Stimulated activated CD8-positive, alpha-beta memory T cell treated with anti-CD3 and anti-CD28 coated beads, Interleukin-7, amount 100 ng/mL, for 1 hour (primary cell): ENCODE results near the gene PYCARD.
"Not testable (repeated sequence)": the region's sequence is repeated elsewhere in the genome, so short reads cannot be mapped to it uniquely, and the experiment has no call there.

ENCODE experiments used
- DNase-seq, 2 donors: peaks; one replicate each; pipeline ENCODE4 v3.0.0-alpha.2; 2020; ENCODE audit warnings: low read depth in 2 of 2

PYCARD gene

DNA sequence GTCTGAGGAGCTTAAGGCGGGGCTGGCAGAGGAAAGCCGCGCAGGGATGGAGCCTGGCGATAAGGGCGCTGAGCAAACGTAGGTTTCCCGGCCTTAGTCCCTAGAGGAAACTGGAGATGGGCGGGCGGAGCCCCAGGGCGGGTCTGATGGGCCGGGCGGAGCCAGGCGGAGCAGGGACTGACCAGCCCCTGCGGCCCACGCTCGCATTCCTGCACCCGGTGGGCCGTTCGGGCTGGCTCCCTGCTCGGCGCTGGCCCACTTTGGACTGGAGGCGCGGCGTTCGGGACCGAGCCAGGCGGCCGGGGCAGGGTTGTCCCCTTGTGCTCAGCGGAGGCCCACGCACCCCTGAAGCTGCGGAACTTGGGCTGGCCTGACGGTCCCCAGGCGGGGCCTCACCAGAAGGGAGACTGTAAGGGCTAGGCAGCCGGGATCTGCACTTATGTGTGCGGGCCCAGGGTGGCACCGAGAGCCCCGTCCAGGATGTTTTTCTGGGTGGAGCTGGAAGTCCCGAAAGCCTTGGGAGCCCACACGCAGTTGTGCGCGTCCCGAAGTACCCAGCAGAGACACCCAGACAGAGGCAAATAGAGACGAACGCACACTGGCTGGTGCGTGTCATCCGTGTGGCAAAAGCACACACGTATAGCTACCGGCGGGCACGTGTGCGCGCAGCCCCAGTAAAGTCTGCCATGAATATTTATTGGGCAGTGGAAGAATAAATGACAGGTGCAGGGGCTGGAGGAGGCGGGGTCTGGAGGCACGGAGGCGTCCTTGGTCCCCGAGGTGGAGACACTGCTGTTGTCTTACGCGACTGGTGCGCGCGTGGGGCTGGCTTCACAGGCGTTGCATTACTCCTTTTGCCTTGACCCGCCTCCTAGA, 13.0 kb upstream of the PYCARD start:
- DNase-seq = no peak

DNA sequence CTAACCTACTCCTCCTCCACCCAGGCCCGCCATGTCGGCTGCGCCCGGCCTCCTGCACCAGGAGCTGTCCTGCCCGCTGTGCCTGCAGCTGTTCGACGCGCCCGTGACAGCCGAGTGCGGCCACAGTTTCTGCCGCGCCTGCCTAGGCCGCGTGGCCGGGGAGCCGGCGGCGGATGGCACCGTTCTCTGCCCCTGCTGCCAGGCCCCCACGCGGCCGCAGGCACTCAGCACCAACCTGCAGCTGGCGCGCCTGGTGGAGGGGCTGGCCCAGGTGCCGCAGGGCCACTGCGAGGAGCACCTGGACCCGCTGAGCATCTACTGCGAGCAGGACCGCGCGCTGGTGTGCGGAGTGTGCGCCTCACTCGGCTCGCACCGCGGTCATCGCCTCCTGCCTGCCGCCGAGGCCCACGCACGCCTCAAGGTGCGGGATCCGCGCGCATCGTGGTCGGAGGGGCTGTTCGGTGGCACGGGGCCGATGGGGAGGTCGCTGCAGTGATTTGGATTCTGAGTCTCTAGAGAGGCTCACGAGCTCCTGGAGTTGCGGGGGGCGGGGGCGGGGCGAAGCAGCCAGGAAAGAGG, 12.2 kb upstream of the PYCARD start:
- DNase-seq = no peak

DNA sequence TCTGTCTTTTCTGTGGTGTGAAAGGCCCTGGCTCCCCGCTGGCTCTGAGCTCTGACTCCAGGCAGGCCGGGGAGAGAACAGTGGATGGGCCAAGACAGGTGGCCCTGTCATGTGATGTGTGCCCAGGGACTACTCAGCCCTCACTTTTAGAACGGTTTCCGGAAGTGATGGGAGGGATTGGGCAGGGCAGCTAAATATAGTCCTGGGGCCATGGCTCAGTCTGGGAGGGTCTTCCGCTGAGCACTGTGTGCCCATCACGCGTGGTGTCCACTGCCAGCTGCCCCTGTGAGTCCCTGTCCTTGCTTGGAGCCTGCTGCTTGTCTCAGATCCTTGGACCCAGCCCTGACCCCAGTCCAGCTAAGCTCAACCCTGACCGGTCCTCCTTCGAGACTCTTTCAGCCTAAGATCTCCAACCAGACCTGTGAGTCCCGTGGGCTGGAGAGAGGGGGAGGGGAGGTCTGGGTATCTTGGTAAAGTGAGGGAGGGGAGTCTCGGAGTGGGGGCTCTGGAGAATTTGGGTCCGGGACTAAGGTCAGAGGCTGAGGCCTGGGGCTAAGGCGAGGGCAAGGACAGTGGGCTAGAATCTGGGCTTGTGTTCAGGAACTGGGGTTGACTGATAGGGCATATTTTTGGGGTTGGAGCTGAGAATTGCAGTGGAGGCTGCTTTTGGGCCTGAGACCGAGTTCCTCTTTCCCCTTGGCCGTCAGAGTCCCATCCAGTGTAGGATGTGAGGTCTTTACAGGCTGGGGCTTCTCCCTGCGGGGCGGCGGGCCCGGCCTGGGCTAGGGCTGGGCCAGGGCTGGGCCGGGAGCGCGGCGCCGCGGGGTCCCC, 11.5 kb upstream of the PYCARD start, which contains the start of gene TRIM72:
Gene TRIM72, plus strand, starts transcription at position 243 of the 831 bp plus-strand sequence. CDS start 620 bp downstream, outside the sequence.
- no peak for DNase-seq

DNA sequence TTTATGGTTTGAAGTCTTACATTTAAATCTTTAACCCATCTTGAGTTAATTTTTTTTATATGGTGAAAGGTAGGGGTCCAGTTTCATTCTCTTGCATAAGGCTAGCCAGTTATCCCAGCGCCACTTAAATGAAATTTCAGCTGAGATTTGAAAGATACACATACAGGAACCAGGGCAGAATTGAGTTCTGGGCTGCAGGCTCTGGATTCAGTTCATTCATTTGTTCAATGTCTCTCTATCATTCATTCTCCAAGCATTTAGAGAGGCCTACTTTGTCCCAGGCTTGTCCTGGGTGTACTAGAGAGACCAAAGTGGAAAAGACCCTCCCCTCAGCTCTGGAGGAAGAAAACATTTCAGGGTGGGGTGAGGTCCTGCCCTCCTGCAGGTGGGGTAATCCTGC, 10.8 kb upstream of the PYCARD start:
- no peak for DNase-seq

DNA sequence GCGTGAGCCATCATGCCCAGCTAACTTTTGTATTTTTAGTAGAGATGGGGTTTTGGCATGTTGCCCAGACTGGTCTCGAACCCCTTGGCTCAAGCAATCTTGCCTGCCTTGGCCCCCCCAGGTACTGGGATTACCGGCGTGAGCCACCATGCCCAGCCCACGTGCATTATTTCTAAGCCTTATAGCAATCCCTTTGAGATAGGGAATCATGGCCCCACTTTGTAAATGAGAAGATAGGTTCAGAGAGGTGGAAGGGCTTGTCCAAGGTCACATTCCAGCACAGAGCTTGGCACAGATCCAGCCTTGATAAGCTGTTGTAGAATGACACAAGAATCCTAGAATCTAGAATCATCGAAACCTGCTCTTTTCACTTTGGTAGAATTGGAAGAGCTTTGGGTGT, 4.2 kb upstream of the PYCARD start:
- no peak for DNase-seq

DNA sequence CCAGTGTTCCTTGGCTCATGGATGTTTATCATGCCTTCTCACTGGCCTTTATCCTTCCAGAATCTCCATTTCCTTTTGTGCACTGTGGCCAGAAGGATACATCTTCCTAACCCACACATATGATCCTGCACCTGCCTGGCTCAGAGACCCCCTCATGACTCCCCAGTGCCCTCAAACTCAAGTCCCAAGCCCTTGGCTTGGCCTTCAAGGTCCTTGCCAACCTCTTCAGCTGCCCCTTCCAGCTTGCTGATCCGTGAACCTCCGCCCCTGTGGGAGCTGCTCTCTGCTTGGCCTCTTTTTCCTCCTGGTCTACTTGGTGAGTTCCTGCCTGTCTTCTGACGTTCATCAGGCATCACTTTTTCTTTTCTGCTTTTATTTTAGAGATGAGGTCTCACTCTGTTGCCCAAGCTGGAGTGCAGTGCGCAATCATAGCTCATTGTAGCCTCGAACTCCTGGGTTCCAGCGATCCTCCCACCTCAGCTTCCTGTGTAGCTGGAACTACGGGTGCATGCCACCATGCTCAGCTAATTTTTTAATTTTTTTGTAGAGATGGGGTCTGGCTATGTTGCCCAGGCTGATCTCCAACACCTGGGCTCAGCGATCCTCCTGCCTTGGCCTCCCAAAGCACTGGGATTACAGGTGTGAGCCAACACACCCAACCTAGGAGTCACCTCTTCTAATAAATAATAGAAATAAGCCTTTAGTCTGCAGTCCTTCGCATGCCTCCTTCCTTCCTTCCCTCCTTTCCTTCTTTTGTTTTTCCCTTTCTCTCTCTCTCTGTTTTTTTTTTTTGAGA, 2.5 kb upstream of the PYCARD start:
- DNase-seq = no peak

DNA sequence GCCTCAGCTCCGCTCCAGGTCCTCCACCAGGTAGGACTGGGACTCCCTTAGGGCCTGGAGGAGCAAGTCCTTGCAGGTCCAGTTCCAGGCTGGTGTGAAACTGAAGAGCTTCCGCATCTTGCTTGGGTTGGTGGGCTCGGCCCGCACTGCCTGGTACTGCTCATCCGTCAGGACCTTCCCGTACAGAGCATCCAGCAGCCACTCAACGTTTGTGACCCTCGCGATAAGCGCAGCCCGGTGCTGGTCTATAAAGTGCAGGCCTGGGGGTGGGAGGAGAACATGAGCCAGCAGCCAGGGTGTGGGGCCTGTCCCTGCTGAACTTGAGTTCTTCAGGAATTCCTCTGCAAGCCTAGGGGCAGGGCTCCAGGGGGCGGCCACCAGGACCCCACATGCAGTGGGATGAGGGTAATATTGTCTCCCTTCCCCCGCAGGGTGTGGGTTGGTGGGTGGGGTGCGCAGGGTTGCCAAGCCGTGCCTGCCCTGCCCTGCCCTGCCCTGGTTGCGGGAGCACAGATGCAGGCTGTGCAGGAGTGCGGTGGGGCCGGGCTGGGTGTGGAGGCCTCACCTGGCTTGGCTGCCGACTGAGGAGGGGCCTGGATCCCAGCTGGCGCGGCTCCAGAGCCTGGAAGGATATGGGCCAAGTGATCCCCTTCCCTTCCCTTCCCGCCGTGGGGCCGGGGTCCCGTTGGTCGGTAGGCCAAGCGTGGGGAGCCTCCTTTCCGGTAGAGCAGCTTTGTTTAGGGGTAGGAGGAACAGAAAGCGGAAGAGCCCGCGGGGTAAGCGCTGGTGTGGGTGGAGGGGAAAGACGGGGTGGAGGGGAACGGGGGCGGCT, 762 bp downstream of the PYCARD start:
- no peak for DNase-seq

DNA sequence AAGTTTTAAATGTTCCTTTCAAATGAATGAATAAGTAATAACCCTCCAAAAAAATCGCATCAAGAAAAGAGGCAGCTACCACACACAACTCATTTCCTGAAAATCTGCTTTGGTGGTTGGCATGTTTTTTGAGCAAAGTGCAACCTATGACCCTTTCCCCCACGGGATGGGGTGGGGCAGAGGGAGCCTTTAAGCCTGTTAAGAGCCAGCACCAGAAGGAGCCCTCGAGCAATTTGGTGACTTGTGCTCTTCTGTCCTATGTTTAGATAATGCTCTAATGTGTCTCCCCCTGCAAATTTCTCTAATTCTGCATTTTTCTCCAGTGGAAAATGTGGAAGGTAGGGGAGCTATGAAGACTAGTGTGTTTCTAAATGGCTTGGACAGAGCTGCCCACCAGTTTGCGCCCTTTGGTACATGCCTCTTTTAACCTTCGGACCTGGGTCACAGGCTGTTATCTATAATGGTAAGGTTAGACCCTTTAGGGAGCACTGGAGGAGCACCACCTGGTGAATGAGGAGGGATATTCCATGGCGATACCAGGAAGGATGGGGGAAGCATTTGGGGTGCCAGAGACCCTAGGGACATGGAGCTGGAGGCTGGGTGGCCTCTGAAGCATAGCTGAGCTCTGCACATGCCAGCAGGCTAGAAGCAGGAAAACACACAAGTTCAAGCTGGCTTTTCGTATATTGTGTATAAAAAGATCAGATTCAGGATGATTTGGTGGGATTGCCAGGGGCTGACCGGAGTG, 1.6 kb downstream of the PYCARD start:
- DNase-seq = no peak

DNA sequence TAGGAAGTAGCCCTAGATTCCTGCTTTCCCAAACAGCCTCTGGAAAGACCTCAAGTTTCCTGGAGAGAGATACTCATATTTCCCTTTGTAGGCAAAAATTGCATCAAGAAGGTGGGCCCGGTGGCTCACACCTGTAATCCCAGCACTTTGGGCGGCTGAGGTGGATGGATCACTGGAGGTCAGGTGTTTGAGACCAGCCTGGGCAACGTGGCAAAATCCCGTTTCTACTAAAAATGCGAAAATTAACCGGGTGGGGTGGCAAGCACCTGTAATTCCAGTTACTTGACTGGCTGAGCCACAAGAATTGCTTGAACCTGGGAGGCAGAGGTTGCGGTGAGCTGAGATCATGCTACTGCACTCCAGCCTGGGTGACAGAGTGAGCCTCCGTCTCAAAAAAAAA, 2.4 kb downstream of the PYCARD start:
- not testable (repeated sequence) for DNase-seq

DNA sequence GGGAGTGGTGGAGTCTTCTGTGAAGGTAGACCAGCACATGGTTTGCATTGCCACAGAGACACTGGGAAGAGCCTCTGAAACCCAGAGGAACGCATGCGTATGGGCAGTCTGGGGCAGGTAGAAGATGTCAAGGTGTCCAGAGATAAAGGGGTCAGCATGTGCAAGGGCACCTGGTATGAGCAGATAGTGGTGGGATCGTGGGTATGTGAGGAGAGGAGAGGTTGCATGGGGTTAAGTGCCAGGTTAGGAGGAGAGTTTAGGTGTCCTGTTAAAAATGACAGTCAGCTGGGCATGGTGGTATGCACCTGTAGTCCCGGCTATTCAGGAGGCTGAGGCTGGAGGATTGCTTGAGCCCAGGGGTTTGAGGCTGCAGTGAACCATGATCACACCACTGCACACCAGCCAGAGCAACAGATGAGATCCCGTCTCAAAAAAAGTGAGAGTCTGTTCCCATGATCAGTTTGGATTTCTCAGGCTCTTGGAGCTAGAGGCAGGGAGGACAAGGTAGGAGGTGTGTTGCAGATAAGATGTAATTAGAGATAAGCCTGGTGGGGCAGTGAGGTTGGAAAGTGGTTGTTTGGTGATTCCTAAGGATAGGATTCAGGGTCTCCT, 3.0 kb downstream of the PYCARD start:
- DNase-seq = no peak

DNA sequence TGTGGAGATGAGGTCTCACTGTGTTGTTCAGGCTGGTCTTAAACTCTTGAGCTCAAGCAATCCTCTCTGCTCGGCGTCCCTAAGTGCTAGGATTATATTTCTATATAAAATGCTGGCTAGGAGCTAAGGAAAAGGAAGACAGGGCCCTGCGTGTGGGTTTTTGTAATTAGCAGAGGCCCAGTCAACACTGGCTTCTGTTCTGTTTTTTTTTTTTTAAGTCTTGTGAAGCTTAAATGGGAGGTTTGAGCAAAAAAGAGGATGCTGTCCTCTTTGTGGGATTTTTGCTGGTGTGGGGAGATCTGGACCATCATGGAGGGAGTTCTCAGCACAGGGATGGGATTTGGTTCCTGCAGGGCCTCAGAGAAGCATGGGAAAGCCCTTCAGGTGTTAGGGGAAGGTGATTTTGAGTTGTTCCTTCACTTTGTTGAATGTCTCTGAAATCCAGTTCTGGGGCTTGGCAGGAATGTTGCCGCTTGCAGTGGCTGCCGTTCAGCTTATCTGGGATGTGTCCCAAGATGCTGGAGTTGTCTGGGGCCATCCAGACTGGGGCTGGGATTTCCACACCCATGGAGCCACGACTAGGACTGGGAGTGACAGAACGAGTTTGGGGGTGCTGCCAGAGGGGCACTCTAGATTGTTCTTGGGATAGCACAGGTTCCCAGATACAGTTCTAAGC, 4.2 kb downstream of the PYCARD start:
- DNase-seq = no peak

DNA sequence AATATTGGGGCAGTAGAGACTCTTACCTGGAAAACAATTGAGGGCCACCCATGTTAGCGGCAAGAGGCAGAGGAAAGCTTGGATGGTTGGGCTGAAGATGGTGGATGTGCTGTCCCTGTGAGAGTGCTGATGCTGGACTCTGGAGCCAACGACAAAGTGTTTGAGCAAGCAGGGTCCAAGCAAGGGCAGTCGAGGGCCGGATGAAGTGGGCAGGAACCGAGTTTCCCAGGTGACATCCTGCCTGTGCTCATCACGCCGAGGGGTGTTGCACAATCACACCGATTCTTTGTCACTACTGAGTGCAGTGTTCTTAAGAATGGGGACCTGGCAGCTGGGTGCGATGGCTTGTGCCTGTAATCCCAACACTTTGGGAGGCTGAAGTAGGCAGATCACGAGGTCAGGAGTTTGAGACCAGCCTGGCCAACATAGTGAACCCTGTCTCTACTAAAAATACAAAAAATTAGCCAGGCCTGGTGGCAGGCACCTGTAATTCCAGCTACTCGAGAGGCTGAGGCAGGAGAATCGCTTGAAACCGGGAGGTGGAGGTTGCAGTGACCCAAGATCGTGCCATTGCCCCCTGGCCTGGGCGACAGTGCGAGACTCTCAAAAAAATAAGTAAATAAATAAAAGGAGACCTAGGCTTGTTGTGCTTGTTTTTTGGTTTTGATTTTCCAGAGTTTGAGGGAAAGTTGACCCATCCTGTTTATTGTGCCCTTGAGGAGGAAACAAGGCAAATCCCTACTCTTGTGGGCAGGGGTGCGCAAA, 6.1 kb downstream of the PYCARD start:
- DNase-seq = no peak

DNA sequence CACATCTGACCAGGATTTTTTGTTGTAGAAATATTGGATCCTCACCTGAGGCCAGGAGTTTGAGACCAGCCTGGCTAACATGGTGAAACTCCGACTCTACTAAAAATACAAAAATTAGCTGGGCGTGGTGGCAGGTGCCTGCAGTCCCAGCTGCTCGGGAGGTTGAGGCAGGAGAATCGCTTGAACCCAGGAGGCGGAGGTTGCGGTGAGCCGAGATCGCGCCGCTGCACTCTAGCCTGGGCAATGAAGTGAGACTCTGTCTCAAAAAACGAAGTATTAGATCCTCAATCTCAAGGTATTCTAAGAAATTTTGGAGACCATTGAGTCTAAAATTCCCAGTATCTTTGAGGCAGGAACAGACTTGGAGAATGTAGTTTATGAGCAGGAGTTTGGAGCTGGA, 6.7 kb downstream of the PYCARD start:
- not testable (repeated sequence) for DNase-seq

DNA sequence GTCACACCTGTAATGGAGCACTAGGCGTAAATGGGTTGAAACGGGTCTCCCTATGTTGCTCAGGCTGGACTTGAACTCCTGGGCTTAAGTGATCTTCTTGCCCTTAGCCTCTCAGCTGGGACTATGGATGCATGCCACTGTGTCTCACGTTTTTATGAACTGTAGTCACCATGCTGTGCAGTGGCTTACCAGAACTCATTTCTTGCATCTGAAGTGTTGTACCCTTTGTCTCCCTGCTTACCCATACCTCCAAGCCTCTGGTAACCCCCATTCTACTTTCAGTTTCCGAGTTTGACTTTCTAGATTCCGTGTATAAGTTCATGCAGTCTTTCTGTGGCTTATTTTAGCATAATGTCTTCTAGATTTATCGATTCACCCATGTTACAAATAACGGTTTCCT, 7.7 kb downstream of the PYCARD start:
- no peak for DNase-seq

DNA sequence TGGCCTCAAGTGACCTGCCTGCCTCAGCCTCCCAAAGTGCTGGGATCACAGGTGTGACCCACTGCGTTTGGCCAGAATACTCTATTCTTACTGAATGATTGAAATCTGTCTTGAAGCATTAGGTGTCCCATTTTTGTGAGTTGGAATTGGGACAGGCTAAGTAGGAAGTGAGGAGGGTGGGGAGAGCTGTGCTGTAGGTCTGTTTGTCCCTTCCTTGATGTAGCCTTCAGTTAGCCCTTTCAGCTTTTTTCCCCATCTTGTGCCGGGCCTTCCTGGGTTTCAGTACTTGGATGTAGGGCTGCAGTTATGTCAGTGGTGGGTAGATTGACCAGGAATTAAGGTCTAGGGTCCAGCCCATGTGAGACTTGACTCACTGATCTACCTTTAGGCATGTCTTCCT, 8.7 kb downstream of the PYCARD start:
- no peak for DNase-seq

DNA sequence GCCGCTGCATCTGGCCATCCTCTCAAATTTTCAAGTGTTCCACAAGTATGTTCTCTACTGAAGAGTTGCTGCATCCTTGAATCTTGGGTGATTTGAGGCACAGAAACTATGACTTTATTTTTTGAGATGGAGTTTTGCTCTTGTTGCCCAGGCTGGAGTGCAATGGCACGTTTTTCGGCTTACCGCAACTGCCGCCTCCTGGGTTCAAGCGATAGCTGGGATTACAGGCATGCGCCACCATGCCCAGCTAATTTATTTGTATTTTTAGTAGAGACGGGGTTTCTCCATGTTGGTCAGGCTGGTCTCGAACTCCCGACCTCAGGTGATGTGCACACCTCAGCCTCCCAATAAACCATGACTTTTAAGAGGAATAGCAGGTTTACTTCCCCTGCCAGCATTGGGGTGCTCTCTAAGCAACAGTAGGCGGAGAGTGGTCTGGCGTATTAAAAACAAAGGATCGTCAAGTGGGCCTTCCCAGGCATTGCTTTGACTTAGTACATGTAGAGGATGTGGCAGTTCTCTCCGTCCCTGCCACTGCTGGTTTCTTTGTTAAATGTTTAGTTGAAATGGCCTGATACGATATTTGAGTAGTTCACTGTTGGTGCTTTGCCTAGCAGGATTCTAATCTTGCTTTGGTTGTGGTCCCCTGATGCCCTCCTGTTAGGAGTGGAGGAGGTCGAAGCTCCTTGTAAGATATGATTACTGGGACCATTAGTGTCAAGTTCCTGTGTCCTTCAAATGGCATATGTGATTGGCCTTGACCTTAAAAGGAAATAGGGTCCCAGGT, 9.5 kb downstream of the PYCARD start:
- no peak for DNase-seq

DNA sequence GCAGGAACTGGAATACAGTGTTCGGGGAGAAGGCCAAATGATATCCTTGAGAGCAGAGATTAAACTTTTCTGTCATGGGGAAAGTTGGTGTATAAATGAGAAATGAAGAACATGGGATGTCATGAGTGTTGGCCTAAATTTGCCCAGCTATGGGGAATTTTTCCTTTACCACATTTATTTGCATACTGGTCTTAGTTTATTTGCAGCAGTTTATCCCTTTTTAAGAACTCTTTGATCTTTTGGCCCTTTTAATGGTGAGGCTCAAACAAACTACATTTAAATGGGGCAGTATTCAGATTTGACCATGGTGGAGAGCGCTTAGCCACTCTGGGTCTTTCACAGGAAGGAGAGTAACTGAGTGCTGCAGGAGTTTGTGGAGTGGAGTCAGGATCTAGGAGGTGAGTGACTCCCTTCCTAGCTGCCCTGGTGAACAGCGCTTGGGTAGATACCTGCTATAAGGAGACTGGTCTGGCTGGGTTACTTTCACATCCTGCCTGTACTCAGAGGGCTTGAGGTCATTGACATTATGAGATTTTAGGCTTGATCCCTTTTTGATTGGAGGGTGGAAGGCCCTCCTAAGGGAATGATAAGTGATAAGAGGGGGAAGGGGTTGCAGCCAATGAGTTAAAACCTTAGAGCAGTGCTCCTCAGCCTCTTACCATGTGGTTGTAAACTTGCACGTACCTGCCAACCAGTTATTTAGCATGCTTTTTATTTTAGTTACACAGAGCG, 10.7 kb downstream of the PYCARD start:
- DNase-seq = no peak
